Activated naive CD8-positive, alpha-beta T cell (primary cell): Measurements from ENCODE around the gene GPR183.
A peak's percentile ranks its signal among the peaks of the same experiment; 100 is the strongest.

Experiments
- H3K27ac Mint-ChIP-seq: one replicate; pipeline ENCODE4 v1.8.0; 2021; ENCODE audit warnings: mixed read lengths
- H3K27me3 Mint-ChIP-seq: one replicate; pipeline ENCODE4 v1.8.0; 2021; ENCODE audit warnings: mixed read lengths
- H3K36me3 Mint-ChIP-seq: one replicate; pipeline ENCODE4 v1.8.0; 2021; ENCODE audit warnings: mixed read lengths
- H3K4me1 Mint-ChIP-seq: one replicate; pipeline ENCODE4 v1.8.0; 2021; ENCODE audit warnings: low read depth, mixed read lengths
- H3K4me3 Mint-ChIP-seq: one replicate; pipeline ENCODE4 v1.8.0; 2021; ENCODE audit warnings: mild to moderate bottlenecking, mixed read lengths
- H3K9me3 Mint-ChIP-seq: one replicate; pipeline ENCODE4 v1.8.0; 2021; ENCODE audit warnings: low read depth, mixed read lengths

The GPR183 gene

GRCh38 chr13:99327126-99327525, 19.9 kb upstream of the GPR183 start:
- Mint-ChIP-seq H3K36me3 (peaks cover 37% of the 10 kb centered on the region), H3K4me3 (no peak overlapping the region), H3K9me3 (no peaks in the 10 kb centered on the region), H3K27ac (peak overlapping the region; percentile 68), H3K27me3 (no peaks in the 10 kb centered on the region), H3K4me1 (peaks cover 72% of the 10 kb centered on the region)

- Mint-ChIP-seq H3K4me1 (peaks cover 73% of the 10 kb centered on the region), H3K27ac (peak overlapping the region; percentile 47), H3K4me3 (no peak overlapping the region), H3K36me3 (peaks cover 33% of the 10 kb centered on the region), H3K27me3 (no peaks in the 10 kb centered on the region), H3K9me3 (no peaks in the 10 kb centered on the region)
Measured at GRCh38 chr13:99326012-99326411, 18.8 kb upstream of the GPR183 start.

GRCh38 chr13:99323488-99323887, 16.3 kb upstream of the GPR183 start:
- Mint-ChIP-seq H3K36me3 (peaks cover 25% of the 10 kb centered on the region), H3K27ac (peak overlapping the region; percentile 95), H3K27me3 (no peaks in the 10 kb centered on the region), H3K4me1 (peaks cover 73% of the 10 kb centered on the region), H3K9me3 (no peaks in the 10 kb centered on the region), H3K4me3 (peak overlapping the region; percentile 65)

GRCh38 chr13:99322297-99323103, 15.3 kb upstream of the GPR183 start:
- no peaks in the 10 kb centered on the region for H3K27me3 Mint-ChIP-seq
- H3K27ac Mint-ChIP-seq, result peak overlapping the region; percentile 95
- peaks cover 25% of the 10 kb centered on the region for H3K36me3 Mint-ChIP-seq
- H3K4me1 Mint-ChIP-seq, result peaks cover 75% of the 10 kb centered on the region
- no peaks in the 10 kb centered on the region for H3K9me3 Mint-ChIP-seq
- H3K4me3 Mint-ChIP-seq, result peak overlapping the region; percentile 65

- H3K27me3 Mint-ChIP-seq, result no peaks in the 10 kb centered on the region
- peaks cover 27% of the 10 kb centered on the region for H3K36me3 Mint-ChIP-seq
- H3K9me3 Mint-ChIP-seq, result no peaks in the 10 kb centered on the region
- peaks cover 75% of the 10 kb centered on the region for H3K4me1 Mint-ChIP-seq
- peak overlapping the region; percentile 95 for H3K27ac Mint-ChIP-seq
- H3K4me3 Mint-ChIP-seq, result peak overlapping the region; percentile 48
Measured at GRCh38 chr13:99321709-99322108, 14.5 kb upstream of the GPR183 start.

GRCh38 chr13:99320693-99321481, 13.7 kb upstream of the GPR183 start:
- no peaks in the 10 kb centered on the region for H3K9me3 Mint-ChIP-seq
- peak overlapping the region; percentile 77 for H3K27ac Mint-ChIP-seq
- H3K27me3 Mint-ChIP-seq, result no peaks in the 10 kb centered on the region
- H3K4me1 Mint-ChIP-seq, result peaks cover 77% of the 10 kb centered on the region
- H3K36me3 Mint-ChIP-seq, result peaks cover 30% of the 10 kb centered on the region
- peak overlapping the region; percentile 27 for H3K4me3 Mint-ChIP-seq

GRCh38 chr13:99316657-99317256, 9.6 kb upstream of the GPR183 start:
- H3K36me3 Mint-ChIP-seq, result peaks cover 27% of the 10 kb centered on the region
- peak overlapping the region; percentile 98 for H3K27ac Mint-ChIP-seq
- peak overlapping the region; percentile 66 for H3K4me3 Mint-ChIP-seq
- no peaks in the 10 kb centered on the region for H3K27me3 Mint-ChIP-seq
- H3K4me1 Mint-ChIP-seq, result peaks cover 81% of the 10 kb centered on the region
- H3K9me3 Mint-ChIP-seq, result no peaks in the 10 kb centered on the region

- Mint-ChIP-seq H3K9me3 (no peaks in the 10 kb centered on the region), H3K36me3 (peaks cover 27% of the 10 kb centered on the region), H3K4me1 (peaks cover 81% of the 10 kb centered on the region), H3K4me3 (peak overlapping the region; percentile 66), H3K27me3 (no peaks in the 10 kb centered on the region), H3K27ac (peak overlapping the region; percentile 98)
Measured at GRCh38 chr13:99316224-99316623, 9.0 kb upstream of the GPR183 start.

- H3K9me3 Mint-ChIP-seq, result no peaks in the 10 kb centered on the region
- peak overlapping the region; percentile 98 for H3K27ac Mint-ChIP-seq
- no peaks in the 10 kb centered on the region for H3K27me3 Mint-ChIP-seq
- peaks cover 83% of the 10 kb centered on the region for H3K4me1 Mint-ChIP-seq
- H3K36me3 Mint-ChIP-seq, result peaks cover 28% of the 10 kb centered on the region
- H3K4me3 Mint-ChIP-seq, result peak overlapping the region; percentile 75
Measured at GRCh38 chr13:99315186-99315585, 8.0 kb upstream of the GPR183 start.

GRCh38 chr13:99314640-99315176, 7.5 kb upstream of the GPR183 start:
- H3K27ac Mint-ChIP-seq, result peak overlapping the region; percentile 98
- peaks cover 28% of the 10 kb centered on the region for H3K36me3 Mint-ChIP-seq
- peaks cover 85% of the 10 kb centered on the region for H3K4me1 Mint-ChIP-seq
- peak overlapping the region; percentile 75 for H3K4me3 Mint-ChIP-seq
- H3K27me3 Mint-ChIP-seq, result no peaks in the 10 kb centered on the region
- H3K9me3 Mint-ChIP-seq, result no peaks in the 10 kb centered on the region

GRCh38 chr13:99313941-99314340, 6.7 kb upstream of the GPR183 start:
- Mint-ChIP-seq H3K4me1 (peaks cover 85% of the 10 kb centered on the region), H3K27me3 (no peaks in the 10 kb centered on the region), H3K36me3 (peaks cover 24% of the 10 kb centered on the region), H3K4me3 (peak overlapping the region; percentile 75), H3K9me3 (no peaks in the 10 kb centered on the region), H3K27ac (peak overlapping the region; percentile 98)

- Mint-ChIP-seq H3K27me3 (no peaks in the 10 kb centered on the region), H3K4me1 (peaks cover 87% of the 10 kb centered on the region), H3K36me3 (peaks cover 27% of the 10 kb centered on the region), H3K9me3 (no peaks in the 10 kb centered on the region), H3K4me3 (peak overlapping the region; percentile 40), H3K27ac (peak overlapping the region; percentile 98)
Measured at GRCh38 chr13:99313501-99313900, 6.3 kb upstream of the GPR183 start.

- H3K4me3 Mint-ChIP-seq, result peak overlapping the region; percentile 70
- no peaks in the 10 kb centered on the region for H3K9me3 Mint-ChIP-seq
- no peaks in the 10 kb centered on the region for H3K27me3 Mint-ChIP-seq
- H3K27ac Mint-ChIP-seq, result peak overlapping the region; percentile 98
- peaks cover 32% of the 10 kb centered on the region for H3K36me3 Mint-ChIP-seq
- peaks cover 94% of the 10 kb centered on the region for H3K4me1 Mint-ChIP-seq
Measured at GRCh38 chr13:99312493-99312883, 5.3 kb upstream of the GPR183 start.

- Mint-ChIP-seq H3K36me3 (peaks cover 27% of the 10 kb centered on the region), H3K27me3 (no peaks in the 10 kb centered on the region), H3K4me1 (peaks cover 94% of the 10 kb centered on the region), H3K27ac (peak overlapping the region; percentile 98), H3K4me3 (peak overlapping the region; percentile 70), H3K9me3 (no peaks in the 10 kb centered on the region)
Measured at GRCh38 chr13:99311748-99312492, 4.7 kb upstream of the GPR183 start.
